HK-2 (cell line): Measurements from ENCODE around the gene OVOL3.

Experiments used
- DNase-seq: peaks from one replicate; pipeline ENCODE4 v3.0.0-alpha.2; 2018; ENCODE audit not compliant: unreplicated experiment

Gene OVOL3

GRCh38 chr19:36100476-36100875, 10.5 kb upstream of the OVOL3 start:
- no peak for DNase-seq

- DNase-seq = no peak
Observed at GRCh38 chr19:36101550-36102327, 9.2 kb upstream of the OVOL3 start.

GRCh38 chr19:36103040-36103626, 7.8 kb upstream of the OVOL3 start:
- no peak for DNase-seq

- peak; percentile 48 for DNase-seq
Observed at GRCh38 chr19:36103842-36104552, 6.9 kb upstream of the OVOL3 start.

GRCh38 chr19:36106441-36106840, 4.5 kb upstream of the OVOL3 start:
- no peak for DNase-seq

GRCh38 chr19:36106991-36107390, 4.0 kb upstream of the OVOL3 start:
- no peak for DNase-seq

- DNase-seq = no peak
Observed at GRCh38 chr19:36108684-36109083, 2.3 kb upstream of the OVOL3 start.

- no peak for DNase-seq
Observed at GRCh38 chr19:36111200-36111539, 227 bp downstream of the OVOL3 start.

- no peak for DNase-seq
Observed at GRCh38 chr19:36112678-36113077, 1.7 kb downstream of the OVOL3 start.

GRCh38 chr19:36113425-36113824, 2.5 kb downstream of the OVOL3 start:
- DNase-seq = no peak

- peak; percentile 16 for DNase-seq
Observed at GRCh38 chr19:36113894-36114720, 3.2 kb downstream of the OVOL3 start.

GRCh38 chr19:36114721-36115452, 3.9 kb downstream of the OVOL3 start, which contains the start of gene POLR2I:
POLR2I (minus strand) TSS chr19:36114875; CDS start chr19:36114856, 19 bp downstream.
- DNase-seq = peak; percentile 100

- no peak for DNase-seq
Observed at GRCh38 chr19:36115453-36116343, 4.8 kb downstream of the OVOL3 start, which contains the start of gene TBCB. TBCB (plus strand) TSS chr19:36115468; CDS start chr19:36115561, 93 bp downstream.

- DNase-seq = no peak
Observed at GRCh38 chr19:36116344-36116637, 5.3 kb downstream of the OVOL3 start.

- DNase-seq = no peak
Observed at GRCh38 chr19:36120092-36120983, 9.4 kb downstream of the OVOL3 start.

GRCh38 chr19:36120984-36121358, 10.0 kb downstream of the OVOL3 start:
- DNase-seq = no peak

- no peak for DNase-seq
Observed at GRCh38 chr19:36121486-36122124, 10.7 kb downstream of the OVOL3 start.

- DNase-seq = no peak
Observed at GRCh38 chr19:36125557-36125956, 14.6 kb downstream of the OVOL3 start.

- no peak for DNase-seq
Observed at GRCh38 chr19:36128392-36128736, 17.4 kb downstream of the OVOL3 start.
